Neural cell (in vitro differentiated cells): ENCODE data around the gene WDR1.

Experiments
- CTCF ChIP-seq: fragments of 450-650 bp; IDR thresholded peaks from 2 replicates; pipeline ENCODE4 v1.5.1; 2014; ENCODE audit warnings: antibody characterized with exemption, mild to moderate bottlenecking, moderate library complexity; ENCODE audit not compliant: poor library complexity, severe bottlenecking
- EP300 ChIP-seq: fragments of 450-650 bp; conservative IDR thresholded peaks from 2 replicates; pipeline ENCODE4 v1.6.1; 2014; ENCODE audit warnings: antibody characterized with exemption, mild to moderate bottlenecking, moderate library complexity; ENCODE audit not compliant: poor library complexity, severe bottlenecking
- EZH2 ChIP-seq: fragments of 200-600, 300-800 bp; shearing (Covaris generic), sonication (generic); IDR thresholded peaks from 2 replicates; pipeline ENCODE4 v1.6.1; 2014; ENCODE audit warnings: antibody characterized with exemption, low read length, borderline replicate concordance, mild to moderate bottlenecking; ENCODE audit not compliant: insufficient read depth, poor library complexity, severe bottlenecking
- MXI1 ChIP-seq: fragments of 450-650 bp; conservative IDR thresholded peaks from 2 replicates; pipeline ENCODE4 v1.6.1; 2014; ENCODE audit warnings: antibody characterized with exemption, mild to moderate bottlenecking; ENCODE audit not compliant: poor library complexity, severe bottlenecking
- POLR2AphosphoS5 ChIP-seq: IDR thresholded peaks from 2 replicates; pipeline ENCODE4 v1.6.1; 2012
- RAD21 ChIP-seq: fragments of 450-650 bp; conservative IDR thresholded peaks from 2 replicates; pipeline ENCODE4 v1.6.1; 2014; ENCODE audit warnings: antibody characterized with exemption, mild to moderate bottlenecking, moderate library complexity
- REST ChIP-seq: IDR thresholded peaks from 2 replicates; pipeline ENCODE4 v1.6.1; 2012; ENCODE audit warnings: borderline replicate concordance
- SMC3 ChIP-seq: fragments of 450-650 bp; conservative IDR thresholded peaks from 2 replicates; pipeline ENCODE4 v1.6.1; 2014; ENCODE audit warnings: antibody characterized with exemption, mild to moderate bottlenecking, moderate library complexity; ENCODE audit not compliant: poor library complexity
- TAF1 ChIP-seq: IDR thresholded peaks from 2 replicates; pipeline ENCODE4 v1.6.1; 2012; ENCODE audit warnings: low read depth

DNA sequence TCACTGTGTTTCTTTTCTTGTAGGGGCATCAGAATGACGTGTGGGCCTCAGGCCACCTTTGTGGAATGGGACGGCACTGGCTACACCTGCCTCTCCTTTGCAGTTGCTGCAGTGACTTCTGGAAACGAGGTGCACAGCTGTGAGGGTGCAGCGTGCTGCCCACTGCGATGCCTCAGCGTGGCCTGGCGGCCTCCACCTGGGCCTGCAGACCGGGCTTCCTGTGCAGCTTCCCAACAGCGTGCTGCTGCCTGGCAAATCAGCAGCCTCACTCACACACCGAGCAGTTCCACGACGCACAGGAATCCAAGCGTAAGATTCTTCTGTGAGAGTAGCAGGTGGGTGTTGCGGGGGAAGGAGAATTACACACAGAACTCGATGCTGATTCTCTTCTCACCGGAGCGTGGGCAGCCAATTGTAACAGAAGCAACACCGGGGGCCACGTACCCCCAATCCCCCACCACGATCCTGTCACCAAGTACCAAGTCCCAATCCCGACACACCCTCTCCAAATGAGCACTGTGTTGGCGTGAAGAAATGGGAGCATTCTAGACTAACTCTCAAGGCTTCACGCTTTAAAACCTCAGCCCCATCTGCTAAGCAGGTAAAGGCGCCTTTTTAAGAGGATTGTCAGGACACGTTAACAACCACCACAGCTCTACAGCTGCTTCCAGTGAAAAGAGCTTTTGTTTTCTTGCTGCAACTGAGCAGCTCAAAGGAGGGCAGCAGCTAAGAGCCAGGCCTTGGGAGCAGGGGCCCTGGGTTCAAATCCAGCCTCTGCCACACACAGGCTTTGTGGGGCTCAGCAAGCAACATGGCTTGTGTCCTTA lies 16.9 kb downstream of the WDR1 start:
- TF ChIP-seq TAF1 (no peak), CTCF (no peak), EZH2 (no peak), POLR2AphosphoS5 (no peak), EP300 (no peak), RAD21 (no peak), MXI1 (no peak), REST (no peak), SMC3 (no peak)
